HepG2 (cell line): Measurements from ENCODE around the gene BRD3. TPM values are rescaled to one million over a fixed set of nuclear protein-coding genes. Genes with fewer than 3 reads are reported as not detected.

Experiments used
- CENPBD1 ChIP-seq: sonication (generic); formaldehyde crosslinking; IDR thresholded peaks from 2 replicates; pipeline ENCODE4 v1.8.0; 2022; ENCODE audit warnings: missing genetic modification reagents, low read depth, mild to moderate bottlenecking, borderline replicate concordance
- CREB1 ChIP-seq, 2 experiments: fragments of 450-650 bp in 1 of 2; IDR thresholded peaks; 2 replicates each; pipeline ENCODE4 v1.6.1; 2016 to 2017; ENCODE audit warnings: control low read depth in 1 of 2, mild to moderate bottlenecking in 1 of 2, missing compliant biosample characterization in 1 of 2, missing genetic modification characterization in 1 of 2
- FOSL1 ChIP-seq: sonication (generic); formaldehyde crosslinking; IDR thresholded peaks from 2 replicates; pipeline ENCODE4 v1.9.0; 2021; ENCODE audit warnings: missing genetic modification reagents, borderline replicate concordance
- JARID2 ChIP-seq: sonication (generic); formaldehyde crosslinking; IDR thresholded peaks from 2 replicates; pipeline ENCODE4 v1.8.1; 2023; ENCODE audit warnings: missing genetic modification reagents, inconsistent platforms; ENCODE audit not compliant: insufficient replicate concordance
- JDP2 ChIP-seq: sonication (generic); formaldehyde crosslinking; IDR thresholded peaks from 2 replicates; pipeline ENCODE4 v1.8.1; 2022; ENCODE audit warnings: missing genetic modification reagents, borderline replicate concordance
- PHB2 ChIP-seq: fragments of 450-650 bp; IDR thresholded peaks from 2 replicates; pipeline ENCODE4 v1.6.1; 2018; ENCODE audit not compliant: partially characterized antibody
- ZFP36L1 ChIP-seq: sonication (generic); formaldehyde crosslinking; IDR thresholded peaks from 2 replicates; pipeline ENCODE4 v1.8.0; 2022; ENCODE audit warnings: mild to moderate bottlenecking, missing genetic modification reagents, moderate library complexity
- ZGPAT ChIP-seq: IDR thresholded peaks from 2 replicates; pipeline ENCODE4 v1.6.1; 2016; ENCODE audit warnings: mild to moderate bottlenecking
- ZHX2 ChIP-seq, 2 experiments: sonication (generic) in 1 of 2; formaldehyde crosslinking in 1 of 2; IDR thresholded peaks; 2 replicates each; pipeline versions ENCODE4 v1.6.1 to v1.9.0; 2014 to 2022; ENCODE audit warnings: antibody characterized with exemption in 1 of 2, borderline replicate concordance in 1 of 2, inconsistent platforms in 1 of 2, low read depth in 1 of 2, missing genetic modification reagents in 1 of 2
- ZNF513 ChIP-seq: sonication (generic); formaldehyde crosslinking; conservative IDR thresholded peaks from 2 replicates; pipeline ENCODE4 v1.5.0; 2020; ENCODE audit warnings: missing genetic modification reagents
- ZNF577 ChIP-seq: sonication (generic); formaldehyde crosslinking; IDR thresholded peaks from 2 replicates; pipeline ENCODE4 v1.4.0; 2020; ENCODE audit warnings: mild to moderate bottlenecking, low read depth, missing genetic modification reagents, borderline replicate concordance
- ZNF687 ChIP-seq: sonication (generic); formaldehyde crosslinking; IDR thresholded peaks from 2 replicates; pipeline ENCODE4 v1.5.1; 2020; ENCODE audit warnings: mild to moderate bottlenecking, missing genetic modification reagents, moderate library complexity
- polyA plus RNA-seq, 8 experiments: library from polyadenylated mRNA; depleted of rRNA in 3 of 8; stranded (reverse) in 7 of 8; unstranded in 1 of 8; fragments of >200 nt; fragmentation: Illumina TruSeq in 4 of 8; extraction: Trizol in 4 of 8; gene quantifications; 2 replicates each; pipeline versions ENCODE4 v1.2.1 to v1.2.3, GENCODE V29; 2011 to 2016; ENCODE audit warnings: low read depth in 4 of 8, missing spikeins in 1 of 8, mixed read lengths in 1 of 8; ENCODE audit not compliant: insufficient read depth in 1 of 8
- total RNA-seq, 5 experiments: library from RNA; depleted of rRNA; stranded (reverse); fragments of >200 nt; fragmentation: Illumina TruSeq; extraction: Trizol; gene quantifications; 2 replicates each; pipeline ENCODE4 v1.2.3, GENCODE V29; 2016; ENCODE audit warnings: low read depth in 1 of 5

The BRD3 gene
- total and polyA plus RNA-seq, 2 of the 13 experiments (the other 11 are each of a cell fraction or from before 2014, with no cell fraction given), result 5.9 to 12.9 TPM

- TF ChIP-seq ZNF577 (CRISPR knock-in tag) (no peak), JDP2 (CRISPR knock-in tag) (no peak), ZFP36L1 (no peak), JARID2 (CRISPR knock-in tag) (peak; percentile 54), CENPBD1 (CRISPR knock-in tag) (no peak), ZHX2 (IDR thresholded peaks at IDR 0.05; ENCODE audit: low read depth) (no peak), ZHX2 (CRISPR knock-in tag; IDR thresholded peaks at IDR 0.05; ENCODE audit: borderline replicate concordance) (no peak), ZGPAT (CRISPR knock-in tag) (no peak), PHB2 (no peak), CREB1 (IDR thresholded peaks at IDR 0.05) (peak; percentile 12; the same call in 1 of the 2 replicates), CREB1 (CRISPR knock-in tag; IDR thresholded peaks at IDR 0.05) (no peak), FOSL1 (CRISPR knock-in tag) (no peak), ZNF687 (peak; percentile 27; the same call in 1 of the 2 replicates), ZNF513 (no peak)
Measured at GRCh38 chr9:134099123-134099761, 31.4 kb upstream of the BRD3 start (continued).
